Peyer's patch (tissue), 4 donors: ENCODE measurements around the gene LGALS12. TPM values are rescaled to one million over a fixed set of nuclear protein-coding genes. Genes with fewer than 3 reads are reported as not detected.

Source experiments
- DNase-seq, 3 donors: peaks; one replicate each; pipeline ENCODE4 v3.0.0-alpha.2; 2017 to 2019
- H3K27ac ChIP-seq, 4 donors: fragments of 200-600 bp; sonication (generic); one replicate each; pipeline ENCODE4 v1.5.1; 2016 to 2019
- H3K27me3 ChIP-seq, 2 donors: fragments of 200-600 bp; sonication (generic); one replicate each; pipeline ENCODE4 v1.5.1; 2019
- H3K36me3 ChIP-seq, 3 donors: fragments of 200-600 bp; sonication (generic); one replicate each; pipeline ENCODE4 v1.5.1; 2016 to 2019
- H3K4me1 ChIP-seq, 4 donors: fragments of 200-600 bp; sonication (generic); one replicate each; pipeline ENCODE4 v1.5.1; 2016 to 2019
- H3K4me3 ChIP-seq, 4 donors: fragments of 200-600 bp; sonication (generic); 1 replicate in 3 of 4; 2 replicates in 1 of 4; pipeline ENCODE4 v1.5.1; 2016 to 2019; ENCODE audit warnings: mild to moderate bottlenecking in 1 of 4
- H3K9me3 ChIP-seq, 4 donors: fragments of 200-600 bp; sonication (generic); one replicate each; pipeline ENCODE4 v1.5.1; 2016 to 2019; ENCODE audit warnings: mild to moderate bottlenecking in 1 of 4
- POLR2A ChIP-seq, 2 donors: fragments of 450-650 bp; IDR thresholded peaks; one replicate each; pipeline ENCODE4 v1.5.1; 2017; ENCODE audit warnings: antibody characterized with exemption in 2 of 2, mild to moderate bottlenecking in 2 of 2, moderate library complexity in 2 of 2
- total RNA-seq, 4 donors: library from RNA; depleted of rRNA; stranded (reverse); fragments of >200 nt; gene quantifications; one replicate each; pipeline ENCODE4 v1.1.0, GENCODE V29; 2016
- TF ChIP-seq, protein P1 (sequence below), 6 experiments: fragments of 450-650 bp in 4 of 6; fragments of 200-600 bp in 2 of 6; sonication (generic) in 1 of 6; IDR thresholded peaks; one replicate each; pipeline ENCODE4 v1.5.1; 2017 to 2019; ENCODE audit warnings: antibody characterized with exemption in 6 of 6, mild to moderate bottlenecking in 3 of 6, moderate library complexity in 1 of 6

Gene LGALS12
- total RNA-seq, 4 donors from 2014 or later: 0.53 TPM; not detected in 3

- H3K27me3 ChIP-seq: no peaks in the 10 kb centered on the region
- no peaks in the 10 kb centered on the region for H3K36me3 ChIP-seq
- peak in 2 of 3 donors; percentile 25 to 78 for DNase-seq
- no peaks in the 10 kb centered on the region for H3K9me3 ChIP-seq
- H3K4me1 ChIP-seq: no peaks in the 10 kb centered on the region
- H3K4me3 ChIP-seq: no peak overlapping the region
- TF ChIP-seq POLR2A (IDR thresholded peaks at IDR 0.05): no peak
- TF ChIP-seq, protein P1, sequence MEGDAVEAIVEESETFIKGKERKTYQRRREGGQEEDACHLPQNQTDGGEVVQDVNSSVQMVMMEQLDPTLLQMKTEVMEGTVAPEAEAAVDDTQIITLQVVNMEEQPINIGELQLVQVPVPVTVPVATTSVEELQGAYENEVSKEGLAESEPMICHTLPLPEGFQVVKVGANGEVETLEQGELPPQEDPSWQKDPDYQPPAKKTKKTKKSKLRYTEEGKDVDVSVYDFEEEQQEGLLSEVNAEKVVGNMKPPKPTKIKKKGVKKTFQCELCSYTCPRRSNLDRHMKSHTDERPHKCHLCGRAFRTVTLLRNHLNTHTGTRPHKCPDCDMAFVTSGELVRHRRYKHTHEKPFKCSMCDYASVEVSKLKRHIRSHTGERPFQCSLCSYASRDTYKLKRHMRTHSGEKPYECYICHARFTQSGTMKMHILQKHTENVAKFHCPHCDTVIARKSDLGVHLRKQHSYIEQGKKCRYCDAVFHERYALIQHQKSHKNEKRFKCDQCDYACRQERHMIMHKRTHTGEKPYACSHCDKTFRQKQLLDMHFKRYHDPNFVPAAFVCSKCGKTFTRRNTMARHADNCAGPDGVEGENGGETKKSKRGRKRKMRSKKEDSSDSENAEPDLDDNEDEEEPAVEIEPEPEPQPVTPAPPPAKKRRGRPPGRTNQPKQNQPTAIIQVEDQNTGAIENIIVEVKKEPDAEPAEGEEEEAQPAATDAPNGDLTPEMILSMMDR (IDR thresholded peaks at IDR 0.05): peak; percentile 77 to 97 (median 94)
- no peak overlapping the region for H3K27ac ChIP-seq
These were observed 27.0 kb upstream of the LGALS12 start for GRCh38 chr11:63478896-63479295.

DNA sequence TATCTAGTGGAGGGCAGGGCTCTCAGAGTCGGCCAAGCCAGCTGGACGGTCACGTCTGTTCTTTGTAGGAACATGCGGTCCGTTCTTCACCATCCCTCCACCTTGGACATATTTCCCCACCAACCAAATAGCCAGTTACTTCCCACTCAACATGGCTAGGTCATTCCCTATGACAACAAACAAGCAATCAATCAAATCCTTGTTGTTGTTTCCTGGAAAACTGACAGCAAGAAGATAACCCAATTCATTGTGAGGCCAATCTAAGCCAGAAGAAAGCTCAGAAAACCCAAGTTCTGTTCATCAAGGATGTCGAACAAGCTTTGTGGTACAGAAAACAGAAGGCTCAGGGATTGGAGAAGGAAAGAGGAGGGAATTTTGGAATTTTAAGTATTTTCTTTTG lies 25.8 kb upstream of the LGALS12 start:
- H3K36me3 ChIP-seq: no peaks in the 10 kb centered on the region
- H3K9me3 ChIP-seq: no peaks in the 10 kb centered on the region
- no peak overlapping the region for H3K4me3 ChIP-seq
- H3K27ac ChIP-seq: no peak overlapping the region
- TF ChIP-seq POLR2A (IDR thresholded peaks at IDR 0.05): no peak
- TF ChIP-seq, protein P1 (IDR thresholded peaks at IDR 0.05): no peak
- H3K4me1 ChIP-seq: no peaks in the 10 kb centered on the region
- DNase-seq: no peak
- H3K27me3 ChIP-seq: no peaks in the 10 kb centered on the region

GRCh38 chr11:63485777-63486176 lies 20.1 kb upstream of the LGALS12 start:
- Histone ChIP-seq H3K9me3 (no peaks in the 10 kb centered on the region), H3K4me1 (peaks cover 0 to 2% (median 0%) of the 10 kb centered on the region in 4 donors), H3K27ac (no peak overlapping the region), H3K4me3 (no peak overlapping the region), H3K27me3 (no peaks in the 10 kb centered on the region), H3K36me3 (no peaks in the 10 kb centered on the region)
- no peak for TF ChIP-seq POLR2A (IDR thresholded peaks at IDR 0.05)
- TF ChIP-seq, protein P1 (IDR thresholded peaks at IDR 0.05): no peak
- no peak for DNase-seq

GRCh38 chr11:63488789-63489188 lies 17.1 kb upstream of the LGALS12 start:
- Histone ChIP-seq H3K36me3 (no peaks in the 10 kb centered on the region), H3K27ac (no peak overlapping the region), H3K27me3 (no peaks in the 10 kb centered on the region), H3K4me3 (no peak overlapping the region), H3K4me1 (peaks cover 0 to 17% (median 0%) of the 10 kb centered on the region in 4 donors), H3K9me3 (no peaks in the 10 kb centered on the region)
- DNase-seq: no peak
- TF ChIP-seq, protein P1 (IDR thresholded peaks at IDR 0.05): no peak
- TF ChIP-seq POLR2A (IDR thresholded peaks at IDR 0.05): no peak

DNA sequence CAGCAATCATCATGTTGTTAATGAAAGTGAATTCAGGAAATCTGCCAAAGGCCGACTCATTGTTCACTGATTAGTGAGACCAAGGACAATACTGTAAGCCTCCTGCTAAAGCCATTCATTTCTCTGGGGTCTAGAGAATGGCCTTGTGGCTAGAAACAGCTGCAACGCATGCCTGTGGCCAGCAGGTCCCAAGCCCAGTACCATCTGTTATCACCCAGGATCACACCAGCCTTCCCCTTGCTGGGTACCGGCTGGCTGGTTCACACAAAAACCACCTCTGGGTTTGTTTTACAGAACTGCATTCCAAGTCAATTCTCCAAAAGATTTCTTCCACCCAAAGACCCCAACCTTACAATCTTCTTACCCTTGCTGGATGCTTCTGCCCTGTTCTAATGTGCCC lies 16.0 kb upstream of the LGALS12 start:
- TF ChIP-seq, protein P1 (IDR thresholded peaks at IDR 0.05): no peak
- no peak for TF ChIP-seq POLR2A (IDR thresholded peaks at IDR 0.05)
- DNase-seq: no peak
- peaks cover 0 to 17% (median 0%) of the 10 kb centered on the region in 4 donors for H3K4me1 ChIP-seq
- no peaks in the 10 kb centered on the region for H3K36me3 ChIP-seq
- no peaks in the 10 kb centered on the region for H3K9me3 ChIP-seq
- H3K27ac ChIP-seq: peak overlapping the region in 1 of 4 donors; percentile 63
- no peaks in the 10 kb centered on the region for H3K27me3 ChIP-seq
- H3K4me3 ChIP-seq: no peak overlapping the region
